Hematopoietic multipotent progenitor cell treated with erythropoietin and hydrocortisone succinate and interleukin-3 and kit ligand, for 8 days (in vitro differentiated cells): Measurements from ENCODE around the gene TMEM115.
A peak's percentile ranks its signal among the peaks of the same experiment; 100 is the strongest.

Experiments used
- DNase-seq: peaks from one replicate; pipeline ENCODE4 v3.0.0-alpha.2; 2015

Gene TMEM115

GRCh38 chr3:50375258-50375931, 16.1 kb upstream of the TMEM115 start:
- DNase-seq = no peak

- DNase-seq = no peak
Measured at GRCh38 chr3:50374363-50375257, 15.3 kb upstream of the TMEM115 start.

- no peak for DNase-seq
Measured at GRCh38 chr3:50373146-50374051, 14.1 kb upstream of the TMEM115 start.

- DNase-seq = peak; percentile 78
Measured at GRCh38 chr3:50372349-50372748, 13.0 kb upstream of the TMEM115 start.

GRCh38 chr3:50371133-50371685, 11.9 kb upstream of the TMEM115 start:
- no peak for DNase-seq

- peak; percentile 70 for DNase-seq
Measured at GRCh38 chr3:50370594-50370993, 11.3 kb upstream of the TMEM115 start.

GRCh38 chr3:50369012-50369670, 9.8 kb upstream of the TMEM115 start:
- DNase-seq = no peak

- DNase-seq = no peak
Measured at GRCh38 chr3:50365842-50366220, 6.5 kb upstream of the TMEM115 start.

- peak; percentile 85 for DNase-seq
Measured at GRCh38 chr3:50365080-50365841, 5.9 kb upstream of the TMEM115 start.

- DNase-seq = no peak
Measured at GRCh38 chr3:50364573-50365079, 5.3 kb upstream of the TMEM115 start.

GRCh38 chr3:50359760-50360110, 414 bp upstream of the TMEM115 start:
- no peak for DNase-seq

GRCh38 chr3:50358355-50358910, 888 bp downstream of the TMEM115 start:
- DNase-seq = no peak

- DNase-seq = no peak
Measured at GRCh38 chr3:50357481-50357880, 1.8 kb downstream of the TMEM115 start.

GRCh38 chr3:50356553-50356952, 2.8 kb downstream of the TMEM115 start:
- DNase-seq = peak; percentile 88

GRCh38 chr3:50355829-50356552, 3.3 kb downstream of the TMEM115 start:
- DNase-seq = no peak

- DNase-seq = no peak
Measured at GRCh38 chr3:50354850-50355249, 4.5 kb downstream of the TMEM115 start.

- peak; percentile 84 for DNase-seq
Measured at GRCh38 chr3:50354186-50354764, 5.0 kb downstream of the TMEM115 start.

GRCh38 chr3:50353245-50354004, 5.9 kb downstream of the TMEM115 start:
- DNase-seq = no peak

- peak; percentile 69 for DNase-seq
Measured at GRCh38 chr3:50352781-50353180, 6.5 kb downstream of the TMEM115 start.
